ENCODE results near the gene PCSK6. TPM values are rescaled to one million over a fixed set of nuclear protein-coding genes. Genes with fewer than 3 reads are reported as not detected.

PCSK6 gene
- polyA plus RNA-seq, 1 experiment = 0.29 TPM

DNA sequence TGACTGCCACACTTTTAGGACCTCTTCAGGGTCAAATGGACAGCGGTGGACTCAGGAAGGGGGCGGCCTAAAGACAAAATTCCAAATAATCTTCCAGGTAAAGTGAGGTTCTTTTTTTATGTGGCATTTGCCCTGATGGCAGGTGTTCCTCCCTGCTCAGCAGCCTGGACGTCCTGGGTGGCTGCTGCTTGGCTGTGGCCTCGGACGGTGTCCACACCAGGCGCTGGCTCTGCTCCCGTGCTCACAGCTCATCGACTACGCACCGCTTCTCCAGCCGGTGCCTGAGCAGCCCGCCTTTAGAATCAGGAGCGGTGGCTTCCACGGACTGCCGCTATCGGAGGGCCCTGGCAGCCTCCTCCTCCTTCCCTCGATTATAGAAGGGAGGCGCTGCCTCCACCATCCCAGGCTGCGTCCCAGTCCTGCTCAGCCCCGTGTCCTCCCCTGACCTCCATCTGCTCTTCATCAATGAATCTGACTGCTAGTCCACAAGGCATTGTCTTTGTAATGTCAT, 41.9 kb downstream of the PCSK6 start:
- TF ChIP-seq, protein P1, sequence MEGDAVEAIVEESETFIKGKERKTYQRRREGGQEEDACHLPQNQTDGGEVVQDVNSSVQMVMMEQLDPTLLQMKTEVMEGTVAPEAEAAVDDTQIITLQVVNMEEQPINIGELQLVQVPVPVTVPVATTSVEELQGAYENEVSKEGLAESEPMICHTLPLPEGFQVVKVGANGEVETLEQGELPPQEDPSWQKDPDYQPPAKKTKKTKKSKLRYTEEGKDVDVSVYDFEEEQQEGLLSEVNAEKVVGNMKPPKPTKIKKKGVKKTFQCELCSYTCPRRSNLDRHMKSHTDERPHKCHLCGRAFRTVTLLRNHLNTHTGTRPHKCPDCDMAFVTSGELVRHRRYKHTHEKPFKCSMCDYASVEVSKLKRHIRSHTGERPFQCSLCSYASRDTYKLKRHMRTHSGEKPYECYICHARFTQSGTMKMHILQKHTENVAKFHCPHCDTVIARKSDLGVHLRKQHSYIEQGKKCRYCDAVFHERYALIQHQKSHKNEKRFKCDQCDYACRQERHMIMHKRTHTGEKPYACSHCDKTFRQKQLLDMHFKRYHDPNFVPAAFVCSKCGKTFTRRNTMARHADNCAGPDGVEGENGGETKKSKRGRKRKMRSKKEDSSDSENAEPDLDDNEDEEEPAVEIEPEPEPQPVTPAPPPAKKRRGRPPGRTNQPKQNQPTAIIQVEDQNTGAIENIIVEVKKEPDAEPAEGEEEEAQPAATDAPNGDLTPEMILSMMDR (IDR thresholded peaks at IDR 0.05; ENCODE audit: insufficient read depth, low read depth, low read length) = no peak
- no peak for DNase-seq (ENCODE audit: low read depth)
- POLR2A ChIA-PET = no interaction called here
- H3K36me3 ChIP-seq (ENCODE audit: control insufficient read depth, insufficient read depth, low read length) = no peaks in the 10 kb centered on the region
- H3K4me3 ChIP-seq (ENCODE audit: low read depth, low read length) = no peak overlapping the region
- H3K27me3 ChIP-seq (ENCODE audit: control insufficient read depth, insufficient read depth, low read length) = 0 out of 2 replicates have a peak, but pooled peaks cover 1% of the 10 kb centered on the region
- CTCF ChIA-PET = no interaction called here

DNA sequence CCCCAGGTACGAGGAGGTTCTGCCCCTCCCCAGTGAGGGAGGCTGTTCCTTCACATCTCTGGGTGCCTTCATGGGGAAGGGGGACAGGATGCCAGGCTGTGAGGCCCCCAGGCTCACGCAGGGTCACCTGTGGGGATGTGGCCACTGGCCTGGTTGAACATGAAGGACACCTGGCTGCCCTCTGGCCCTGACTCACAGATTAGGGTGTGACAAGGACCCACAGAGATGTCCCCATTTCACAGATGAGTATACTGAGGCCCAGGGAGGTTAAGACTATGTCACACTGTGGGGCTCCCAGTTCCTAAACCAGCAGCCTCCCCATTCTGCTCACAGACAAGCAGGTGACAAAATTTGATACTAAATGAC, 42.4 kb downstream of the PCSK6 start:
- no peak overlapping the region for H3K4me3 ChIP-seq (ENCODE audit: low read depth, low read length)
- H3K27me3 ChIP-seq (ENCODE audit: control insufficient read depth, insufficient read depth, low read length) = 0 out of 2 replicates have a peak, but pooled peaks cover 1% of the 10 kb centered on the region
- DNase-seq (ENCODE audit: low read depth) = no peak
- POLR2A ChIA-PET = no interaction called here
- TF ChIP-seq, protein P1 (IDR thresholded peaks at IDR 0.05; ENCODE audit: insufficient read depth, low read depth, low read length) = no peak
- CTCF ChIA-PET = no interaction called here
- no peaks in the 10 kb centered on the region for H3K36me3 ChIP-seq (ENCODE audit: control insufficient read depth, insufficient read depth, low read length)

- DNase-seq (ENCODE audit: low read depth) = no peak
- Histone ChIP-seq H3K36me3 (ENCODE audit: control insufficient read depth, insufficient read depth, low read length) (no peaks in the 10 kb centered on the region), H3K4me3 (ENCODE audit: low read depth, low read length) (no peak overlapping the region), H3K27me3 (ENCODE audit: control insufficient read depth, insufficient read depth, low read length) (0 out of 2 replicates have a peak, but pooled peaks cover 1% of the 10 kb centered on the region)
- ChIA-PET CTCF (no interaction called here), POLR2A (no interaction called here)
- TF ChIP-seq, protein P1 (IDR thresholded peaks at IDR 0.05; ENCODE audit: insufficient read depth, low read depth, low read length) = no peak
Observed at GRCh38 chr15:101446518-101447167, 42.9 kb downstream of the PCSK6 start.

DNA sequence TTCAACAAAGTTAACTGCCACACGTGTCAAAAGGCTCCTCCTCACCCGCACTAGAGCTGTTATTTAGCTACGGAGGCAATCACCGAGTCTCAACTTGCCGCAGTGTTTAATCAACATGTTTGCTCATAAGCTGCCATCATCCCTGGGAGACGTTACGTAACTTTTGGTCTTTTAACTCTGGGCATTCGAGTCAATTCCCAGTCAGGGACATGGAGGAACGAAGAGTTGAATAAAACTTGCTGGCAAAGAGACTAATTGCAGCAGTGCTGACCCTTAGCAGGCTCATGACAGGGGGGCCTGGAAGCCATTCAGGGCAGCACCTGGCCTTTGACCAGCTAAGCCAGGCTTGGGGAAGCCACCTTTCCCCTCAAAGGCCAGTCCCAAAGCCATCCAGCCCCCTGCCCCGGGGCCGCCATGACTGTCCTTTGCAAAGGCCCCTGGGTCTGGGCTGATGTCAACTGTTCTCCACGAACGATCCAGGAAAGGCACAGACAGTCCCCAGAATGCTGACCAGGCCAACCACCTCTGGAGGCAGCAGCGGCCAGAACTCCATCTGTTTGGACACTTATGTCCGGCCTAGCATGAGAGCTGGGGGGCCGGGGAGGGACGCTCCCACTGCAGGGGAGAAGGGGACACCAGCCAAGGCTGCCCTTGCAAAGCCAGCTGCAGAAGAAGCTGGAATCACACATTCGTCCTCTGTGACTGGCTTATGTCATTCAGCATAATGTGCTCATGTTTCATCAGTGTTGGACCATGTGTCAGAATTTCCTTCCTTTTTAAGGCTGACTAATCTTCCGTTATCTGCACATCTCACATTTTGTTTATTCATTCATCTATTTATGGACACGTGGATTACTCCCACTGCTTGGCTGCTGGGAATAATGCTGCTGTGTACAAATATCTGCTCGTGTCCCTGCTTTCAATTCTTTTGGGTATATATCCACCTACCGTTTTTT, 43.7 kb downstream of the PCSK6 start:
- Histone ChIP-seq H3K27me3 (ENCODE audit: control insufficient read depth, insufficient read depth, low read length) (0 out of 2 replicates have a peak, but pooled peaks cover 1% of the 10 kb centered on the region), H3K4me3 (ENCODE audit: low read depth, low read length) (no peak overlapping the region), H3K36me3 (ENCODE audit: control insufficient read depth, insufficient read depth, low read length) (no peaks in the 10 kb centered on the region)
- ChIA-PET POLR2A (no interaction called here), CTCF (no interaction called here)
- TF ChIP-seq, protein P1 (IDR thresholded peaks at IDR 0.05; ENCODE audit: insufficient read depth, low read depth, low read length) = no peak
- DNase-seq (ENCODE audit: low read depth) = no peak

GRCh38 chr15:101444807-101445508, 44.5 kb downstream of the PCSK6 start:
- no peaks in the 10 kb centered on the region for H3K27me3 ChIP-seq (ENCODE audit: control insufficient read depth, insufficient read depth, low read length)
- ChIA-PET CTCF (no interaction called here), POLR2A (no interaction called here)
- no peaks in the 10 kb centered on the region for H3K36me3 ChIP-seq (ENCODE audit: control insufficient read depth, insufficient read depth, low read length)
- H3K4me3 ChIP-seq (ENCODE audit: low read depth, low read length) = no peak overlapping the region
- no peak for DNase-seq (ENCODE audit: low read depth)
- TF ChIP-seq, protein P1 (IDR thresholded peaks at IDR 0.05; ENCODE audit: insufficient read depth, low read depth, low read length) = no peak

Data from BJ (cell line).